Endothelial cell of umbilical vein (primary cell): ENCODE measurements around the gene ADGRG3.

Source experiments
- CTCF ChIP-seq, 2 donors: IDR thresholded peaks; 1 replicate in 1 of 2; 2 replicates in 1 of 2; pipeline ENCODE4 v1.5.1; 2011; ENCODE audit warnings: low read length in 2 of 2, mild to moderate bottlenecking in 2 of 2, moderate library complexity in 2 of 2, control low read depth in 1 of 2, inconsistent platforms in 1 of 2, low read depth in 1 of 2; ENCODE audit not compliant: insufficient read depth in 1 of 2; ENCODE audit errors: extremely low read depth in 1 of 2
- EZH2 ChIP-seq: IDR thresholded peaks from 2 replicates; pipeline ENCODE4 v1.6.1; 2012; ENCODE audit warnings: borderline replicate concordance, low read depth, mild to moderate bottlenecking, moderate library complexity, low read length, inconsistent platforms; ENCODE audit not compliant: severe bottlenecking
- FOS ChIP-seq: IDR thresholded peaks from 2 replicates; pipeline ENCODE4 v1.6.1; 2011; ENCODE audit warnings: mild to moderate bottlenecking, low read length, moderate library complexity, borderline replicate concordance; ENCODE audit not compliant: insufficient read depth
- POLR2A ChIP-seq: IDR thresholded peaks from 2 replicates; pipeline ENCODE4 v1.6.1; 2012; ENCODE audit warnings: low read depth, mild to moderate bottlenecking, control low read depth, low read length

DNA sequence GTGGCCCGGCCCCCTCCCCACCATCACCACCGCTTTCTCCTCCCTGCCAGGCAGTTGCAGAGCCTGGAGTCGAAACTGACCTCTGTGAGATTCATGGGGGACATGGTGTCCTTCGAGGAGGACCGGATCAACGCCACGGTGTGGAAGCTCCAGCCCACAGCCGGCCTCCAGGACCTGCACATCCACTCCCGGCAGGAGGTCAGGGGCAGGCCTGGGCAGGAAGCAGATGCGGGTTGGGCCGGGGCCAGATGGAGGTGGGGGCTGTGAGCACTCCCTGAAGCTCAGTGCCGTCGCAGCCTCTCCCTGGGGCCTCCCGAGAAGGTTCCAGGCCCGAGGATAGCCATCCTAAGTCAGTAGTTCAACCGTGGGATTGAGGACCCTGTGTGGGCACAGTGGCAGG is 14.2 kb upstream of the ADGRG3 start:
- TF ChIP-seq FOS (no peak), CTCF (IDR thresholded peaks at IDR 0.05; ENCODE audit: extremely low read depth in 1 of 2, insufficient read depth in 1 of 2, low read depth in 1 of 2, low read length in 2 of 2) (no peak), EZH2 (no peak), POLR2A (no peak)
